ENCODE data around the gene GIGYF1. TPM values are rescaled to one million over a fixed set of nuclear protein-coding genes. Genes with fewer than 3 reads are reported as not detected.
"Not testable (repeated sequence)": the region's sequence is repeated elsewhere in the genome, so short reads cannot be mapped to it uniquely, and the experiment has no call there.

The GIGYF1 gene
- total and polyA plus RNA-seq, 8 donors: 28.3 to 57.7 (median 39.7) TPM

DNA sequence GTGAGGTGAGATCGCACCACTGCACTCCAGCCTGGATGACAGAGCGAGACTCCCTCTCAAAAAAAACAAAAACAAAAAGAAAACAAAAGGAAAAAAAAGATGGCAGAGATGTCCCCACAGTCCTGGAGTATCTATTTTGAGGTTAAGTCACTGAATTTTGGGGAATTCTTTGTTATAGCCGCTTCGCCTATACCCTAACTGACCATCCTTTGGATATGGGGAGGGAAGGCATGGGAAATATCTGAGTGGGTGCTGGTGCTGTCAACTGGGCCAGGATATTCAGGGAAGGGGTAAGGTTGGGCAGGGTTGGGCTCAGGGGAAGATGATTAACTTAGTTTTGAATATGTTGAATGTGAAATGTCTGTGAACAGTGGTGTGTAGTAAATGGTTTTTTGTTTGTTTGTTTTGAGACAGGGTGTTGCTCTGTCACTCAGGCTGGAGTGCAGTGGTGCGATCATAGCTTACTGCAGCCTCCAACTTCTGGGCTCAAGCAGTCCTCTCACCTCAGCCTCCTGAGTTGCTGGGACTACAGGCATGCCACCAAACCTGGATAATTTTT is 28.8 kb downstream of the GIGYF1 start:
- peaks cover 0 to 17% of the 10 kb centered on the region in 2 donors for H3K27me3 ChIP-seq
- no peaks in the 10 kb centered on the region for H3K4me1 ChIP-seq
- intact Hi-C loops (cut with DNase I): no loop called here
- no peak overlapping the region for H3K27ac ChIP-seq
- DNase-seq: no peak
- H3K4me3 ChIP-seq: no peak overlapping the region
- H3K9me3 ChIP-seq: no peaks in the 10 kb centered on the region
- ATAC-seq: no peak
- TF ChIP-seq CTCF (IDR thresholded peaks at IDR 0.05): no peak
- no peaks in the 10 kb centered on the region for H3K36me3 ChIP-seq

DNA sequence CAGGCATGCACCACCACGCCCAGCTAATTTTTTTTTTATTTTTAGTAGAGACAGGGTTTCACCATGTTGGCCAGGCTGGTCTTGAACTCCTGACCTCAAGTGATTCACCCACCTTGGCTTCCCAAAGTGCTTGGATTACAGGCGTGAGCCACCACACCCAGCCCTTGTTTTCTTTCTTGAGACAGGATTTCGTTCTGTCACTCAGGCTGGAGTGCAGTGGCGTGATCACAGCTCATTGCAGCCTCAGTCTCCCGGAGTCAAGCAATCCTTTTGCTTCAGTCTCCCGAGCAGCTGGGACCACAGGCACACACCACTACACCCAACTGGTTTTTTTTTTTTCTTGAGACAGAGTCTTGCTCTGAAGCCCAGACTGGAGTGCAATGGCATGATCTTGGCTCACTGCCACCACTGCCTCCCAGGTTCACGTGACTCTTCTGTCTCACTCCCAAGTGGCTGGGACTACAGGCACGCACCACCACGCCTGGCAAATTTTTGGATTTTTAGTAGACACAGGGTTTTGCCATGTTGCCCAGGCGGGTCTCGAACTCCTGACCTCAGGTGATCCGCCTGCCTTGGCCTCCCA is 31.8 kb downstream of the GIGYF1 start:
- H3K27ac ChIP-seq; H3K9me3 ChIP-seq; H3K4me3 ChIP-seq; intact Hi-C loops (cut with DNase I); H3K4me1 ChIP-seq; ATAC-seq; H3K36me3 ChIP-seq: not testable (repeated sequence)
- DNase-seq: peak in 1 of 4 donors; percentile 25
- H3K27me3 ChIP-seq: peaks cover 0 to 47% of the 10 kb centered on the region in 2 donors

DNA sequence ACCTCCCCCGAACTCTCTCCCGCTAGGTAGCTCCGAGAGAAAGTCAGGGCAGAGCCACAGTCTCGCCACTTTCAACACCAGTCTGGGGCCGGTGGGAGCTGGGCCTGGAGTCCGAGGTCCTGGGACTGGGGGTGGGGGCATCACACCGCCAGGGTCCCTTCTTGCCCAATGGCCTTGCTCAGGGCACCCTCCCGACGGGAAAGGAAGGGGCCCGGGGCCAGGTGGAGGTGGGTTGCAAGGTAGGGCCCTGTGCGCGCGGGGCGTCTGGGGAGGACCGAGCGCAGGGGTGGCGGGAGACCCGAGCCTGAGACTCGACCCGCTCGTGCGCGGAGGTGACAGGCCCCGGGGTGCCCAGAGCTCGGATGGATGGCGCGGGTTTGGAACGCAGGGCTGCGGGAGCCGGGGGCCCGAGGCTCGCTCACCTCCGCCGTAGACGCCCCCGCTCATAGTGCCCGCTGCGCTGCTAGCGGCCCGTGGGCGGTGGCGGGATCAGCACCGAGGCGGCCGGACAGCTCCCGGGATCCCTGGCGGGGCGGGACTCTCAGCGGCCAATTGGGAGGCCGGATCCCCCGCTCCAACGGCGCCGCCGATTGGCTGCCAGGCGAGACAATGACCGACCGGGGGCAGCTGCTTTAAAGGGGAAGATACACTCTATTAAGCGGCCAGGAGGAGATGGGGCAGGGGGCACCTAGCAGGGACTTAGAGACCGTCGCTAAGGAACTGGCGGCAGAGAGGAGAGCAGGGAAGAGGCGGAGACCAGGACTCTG is 38.0 kb downstream of the GIGYF1 start, which contains the start of gene ACTL6B:
Gene ACTL6B, minus strand, starts transcription at position 541 of the 767 bp plus-strand sequence. Its CDS starts 94 bp downstream, at position 447.
- ATAC-seq: peak; percentile 91
- H3K27me3 ChIP-seq: peaks cover 25 to 98% of the 10 kb centered on the region in 2 donors
- intact Hi-C loops (cut with DNase I): no loop called here

GRCh38 chr7:100654908-100655831 is 38.9 kb downstream of the GIGYF1 start:
- no peaks in the 10 kb centered on the region for H3K4me1 ChIP-seq
- ATAC-seq (no peak), DNase-seq (peak in 1 of 4 donors; percentile 57)
- H3K27me3 ChIP-seq: peaks cover 25 to 93% of the 10 kb centered on the region in 2 donors
- no peaks in the 10 kb centered on the region for H3K9me3 ChIP-seq
- intact Hi-C loops (cut with DNase I): no loop called here
- no peak overlapping the region for H3K4me3 ChIP-seq
- no peaks in the 10 kb centered on the region for H3K36me3 ChIP-seq
- H3K27ac ChIP-seq: no peak overlapping the region
- no peak for TF ChIP-seq CTCF (IDR thresholded peaks at IDR 0.05)

More for the DNA sequence above, 38.0 kb downstream of the GIGYF1 start, which contains the start of gene ACTL6B:
- H3K27ac ChIP-seq: no peak within 1 kb of the TSS
- no peaks in the 10 kb centered on the region for H3K36me3 ChIP-seq
- H3K4me3 ChIP-seq: no peak within 1 kb of the TSS
- TF ChIP-seq CTCF (IDR thresholded peaks at IDR 0.05): no peak
- peak in 2 of 4 donors; percentile 53 to 85 for DNase-seq
- no peaks in the 10 kb centered on the region for H3K4me1 ChIP-seq
- H3K9me3 ChIP-seq: no peaks in the 10 kb centered on the region

GRCh38 chr7:100649826-100650565 is 44.1 kb downstream of the GIGYF1 start:
- H3K4me3 ChIP-seq: no peak overlapping the region
- intact Hi-C loops (cut with DNase I): no loop called here
- ATAC-seq: no peak
- H3K4me1 ChIP-seq: no peaks in the 10 kb centered on the region
- no peaks in the 10 kb centered on the region for H3K9me3 ChIP-seq
- H3K36me3 ChIP-seq: no peaks in the 10 kb centered on the region
- H3K27me3 ChIP-seq: peaks cover 6 to 66% of the 10 kb centered on the region in 2 donors
- no peak overlapping the region for H3K27ac ChIP-seq
- no peak for TF ChIP-seq CTCF (IDR thresholded peaks at IDR 0.05)
- peak in 1 of 4 donors; percentile 8 for DNase-seq
